Testis (tissue), 2 donors: ENCODE measurements around the gene RAB27B.

Source experiments
- CTCF ChIP-seq, 3 experiments: fragments of 450-650 bp in 2 of 3; fragments of 200-600 bp in 1 of 3; sonication (generic) in 1 of 3; IDR thresholded peaks; one replicate each; pipeline ENCODE4 v1.5.1; 2016 to 2019; ENCODE audit warnings: antibody characterized with exemption in 3 of 3, mild to moderate bottlenecking in 2 of 3, moderate library complexity in 1 of 3
- POLR2A ChIP-seq: fragments of 450-650 bp; IDR thresholded peaks from one replicate; pipeline ENCODE4 v1.6.1; 2017; ENCODE audit warnings: antibody characterized with exemption, mild to moderate bottlenecking, moderate library complexity

DNA sequence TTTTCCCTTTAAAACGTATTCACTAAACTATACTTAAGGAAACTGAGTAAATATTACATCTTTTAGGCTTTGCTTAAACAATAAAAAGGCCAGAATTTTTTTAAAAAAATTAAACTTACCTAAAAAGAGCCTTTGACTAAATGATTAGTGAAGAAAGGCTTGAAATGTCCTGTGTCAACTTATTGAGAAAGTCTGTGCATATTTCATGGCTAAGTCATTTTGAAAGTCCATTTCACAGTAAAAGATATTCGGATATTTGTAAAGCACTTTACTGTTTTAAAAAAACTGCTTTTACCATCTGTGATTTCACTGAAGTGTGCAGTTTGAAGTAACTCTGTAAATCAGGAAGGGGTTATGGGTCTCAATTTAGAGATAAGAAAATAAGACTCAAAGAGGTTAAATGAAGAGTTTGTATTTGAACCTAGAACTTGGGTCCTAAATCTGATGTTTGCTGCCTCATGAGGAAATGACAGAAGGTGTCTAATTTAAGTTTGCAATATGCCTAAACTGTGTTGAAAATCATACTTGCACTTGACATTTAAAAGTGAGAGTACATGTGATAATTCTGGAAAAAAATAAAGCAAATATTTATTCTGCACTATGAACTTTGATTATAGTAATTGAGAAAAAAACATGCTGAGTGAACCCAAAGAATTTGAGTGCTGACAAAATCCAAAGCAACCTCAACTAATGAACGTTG, 50.5 kb downstream of the RAB27B start:
- TF ChIP-seq POLR2A, result no peak
- no peak for TF ChIP-seq CTCF (IDR thresholded peaks at IDR 0.05)
